Activated T-helper 17 cell treated with anti-CD3 and anti-CD28 coated beads, Interleukin-2, amount 50 U/mL, for 72 hours (primary cell): ENCODE results near the gene OTP. TPM values are rescaled to one million over a fixed set of nuclear protein-coding genes. Genes with fewer than 3 reads are reported as not detected.
"Not testable (repeated sequence)": the region's sequence is repeated elsewhere in the genome, so short reads cannot be mapped to it uniquely, and the experiment has no call there.

Experiments
- ATAC-seq: fragments of 150-1000 bp; cut with Tn5 transposase; replicated peaks from 2 replicates; pipeline ENCODE4 v1.10.0; 2021; ENCODE audit warnings: mild to moderate bottlenecking, moderate library complexity
- H3K27ac Mint-ChIP-seq: one replicate; pipeline ENCODE4 v1.8.0; 2022; ENCODE audit warnings: mixed read lengths
- H3K27me3 Mint-ChIP-seq: one replicate; pipeline ENCODE4 v1.8.0; 2022; ENCODE audit warnings: mixed read lengths
- H3K36me3 Mint-ChIP-seq: one replicate; pipeline ENCODE4 v1.8.0; 2022; ENCODE audit warnings: low read depth, mild to moderate bottlenecking, mixed read lengths
- H3K4me1 Mint-ChIP-seq: one replicate; pipeline ENCODE4 v1.8.0; 2022; ENCODE audit warnings: mixed read lengths
- H3K4me3 Mint-ChIP-seq: one replicate; pipeline ENCODE4 v1.8.0; 2022; ENCODE audit warnings: mild to moderate bottlenecking, mixed read lengths
- H3K9me3 Mint-ChIP-seq: one replicate; pipeline ENCODE4 v1.8.0; 2022; ENCODE audit warnings: mixed read lengths
- total RNA-seq, 2 donors: library from RNA; stranded (reverse); gene quantifications; one replicate each; pipeline ENCODE4 v1.2.3, GENCODE V29; 2022

The OTP gene
- total RNA-seq, 2 donors from 2014 or later: not detected

DNA sequence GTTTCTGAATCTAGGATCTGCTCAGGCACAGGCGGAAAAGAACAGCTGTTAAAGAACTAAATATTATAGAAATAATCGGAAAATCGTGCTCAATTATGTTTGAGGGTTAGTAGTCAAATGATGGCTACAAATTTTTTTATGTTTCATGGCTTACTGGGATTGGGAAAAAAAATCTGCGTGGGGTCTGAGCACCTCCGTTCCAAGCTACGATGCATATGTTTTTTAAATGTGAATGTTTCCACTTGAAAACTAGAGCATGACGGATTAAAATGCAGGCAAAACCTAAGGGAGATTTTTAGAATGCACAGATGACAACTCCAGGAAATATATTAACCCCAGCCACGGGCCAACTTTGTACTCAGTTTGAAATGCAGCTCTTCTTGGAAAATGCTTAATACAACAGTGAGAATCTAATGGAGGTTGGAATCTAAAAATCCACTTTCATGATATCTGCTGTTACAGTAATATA, 5.3 kb downstream of the OTP start:
- peaks cover 42% of the 10 kb centered on the region for H3K36me3 Mint-ChIP-seq
- no peak for ATAC-seq
- H3K9me3 Mint-ChIP-seq: peaks cover 16% of the 10 kb centered on the region
- peaks cover 32% of the 10 kb centered on the region for H3K4me1 Mint-ChIP-seq
- H3K27me3 Mint-ChIP-seq: peaks cover 63% of the 10 kb centered on the region
- no peak overlapping the region for H3K27ac Mint-ChIP-seq
- no peak overlapping the region for H3K4me3 Mint-ChIP-seq

DNA sequence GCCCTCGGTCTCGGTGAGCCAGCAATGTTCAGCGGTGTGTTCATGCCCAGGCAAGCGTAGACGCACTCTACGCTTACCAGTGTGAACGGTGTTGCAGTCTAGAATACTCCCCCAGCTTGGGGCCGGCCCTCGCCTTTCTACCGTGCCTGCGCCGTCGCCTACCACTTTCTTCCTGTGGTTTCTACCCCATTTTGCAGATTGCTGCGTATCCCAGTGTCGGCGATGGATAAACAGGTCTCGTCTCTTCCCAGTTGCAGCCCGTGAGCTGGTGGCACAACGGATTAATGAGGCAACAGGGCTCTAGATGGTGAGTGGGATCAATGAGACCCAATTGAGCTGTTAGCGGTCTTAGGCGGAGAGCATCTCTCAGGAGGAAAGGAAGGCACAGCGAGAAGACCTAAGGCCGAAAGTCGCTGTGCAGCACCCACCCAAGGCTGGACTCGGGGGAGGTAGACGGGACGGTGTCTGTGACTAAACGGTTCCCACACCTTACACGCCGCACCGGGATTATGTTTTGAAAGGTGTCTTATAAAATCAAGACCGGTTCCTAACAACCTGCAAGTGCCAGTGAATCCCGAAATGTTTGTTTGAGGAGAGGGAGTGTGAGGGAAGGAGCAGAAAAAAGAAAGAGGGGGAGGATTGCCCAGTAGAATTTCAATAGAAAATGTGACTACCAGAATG, 5.8 kb downstream of the OTP start:
- Mint-ChIP-seq H3K4me3 (no peak overlapping the region), H3K27ac (no peak overlapping the region), H3K4me1 (peaks cover 30% of the 10 kb centered on the region), H3K9me3 (peaks cover 14% of the 10 kb centered on the region), H3K36me3 (peaks cover 39% of the 10 kb centered on the region), H3K27me3 (peaks cover 61% of the 10 kb centered on the region)
- ATAC-seq: no peak

DNA sequence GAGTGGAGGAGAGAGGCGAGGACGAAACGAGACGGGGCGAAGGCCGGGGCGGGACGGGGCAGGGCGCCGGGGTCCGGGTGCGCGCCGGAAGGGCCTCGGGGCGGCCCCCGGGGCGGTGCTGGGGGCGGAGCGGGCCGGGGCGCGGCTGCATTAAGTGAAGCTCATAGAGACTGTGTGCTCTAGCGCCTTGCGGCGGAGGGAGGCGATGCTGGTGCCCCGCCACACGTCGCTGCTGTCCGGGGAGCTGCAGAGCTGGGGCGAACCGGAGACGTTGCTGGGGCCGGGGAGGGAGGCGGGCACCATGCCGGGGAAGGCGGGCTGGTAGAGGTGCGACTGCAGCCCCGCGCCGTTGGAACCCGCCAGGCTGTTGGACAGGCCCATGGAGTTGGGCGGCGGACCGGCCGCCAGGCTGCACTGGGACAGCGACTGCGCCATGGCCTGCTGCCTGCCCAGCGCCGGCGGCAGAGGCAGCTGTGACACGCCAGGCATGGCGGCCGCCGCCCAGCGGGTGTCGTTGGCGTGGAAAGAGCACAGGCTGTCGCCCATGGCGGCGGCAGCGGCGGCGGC, 8.3 kb downstream of the OTP start:
- Mint-ChIP-seq H3K4me1 (peaks cover 25% of the 10 kb centered on the region), H3K9me3 (peaks cover 11% of the 10 kb centered on the region), H3K4me3 (peak overlapping the region; percentile 67), H3K36me3 (peaks cover 27% of the 10 kb centered on the region), H3K27me3 (peaks cover 63% of the 10 kb centered on the region), H3K27ac (no peak overlapping the region)
- ATAC-seq: peak; percentile 87

DNA sequence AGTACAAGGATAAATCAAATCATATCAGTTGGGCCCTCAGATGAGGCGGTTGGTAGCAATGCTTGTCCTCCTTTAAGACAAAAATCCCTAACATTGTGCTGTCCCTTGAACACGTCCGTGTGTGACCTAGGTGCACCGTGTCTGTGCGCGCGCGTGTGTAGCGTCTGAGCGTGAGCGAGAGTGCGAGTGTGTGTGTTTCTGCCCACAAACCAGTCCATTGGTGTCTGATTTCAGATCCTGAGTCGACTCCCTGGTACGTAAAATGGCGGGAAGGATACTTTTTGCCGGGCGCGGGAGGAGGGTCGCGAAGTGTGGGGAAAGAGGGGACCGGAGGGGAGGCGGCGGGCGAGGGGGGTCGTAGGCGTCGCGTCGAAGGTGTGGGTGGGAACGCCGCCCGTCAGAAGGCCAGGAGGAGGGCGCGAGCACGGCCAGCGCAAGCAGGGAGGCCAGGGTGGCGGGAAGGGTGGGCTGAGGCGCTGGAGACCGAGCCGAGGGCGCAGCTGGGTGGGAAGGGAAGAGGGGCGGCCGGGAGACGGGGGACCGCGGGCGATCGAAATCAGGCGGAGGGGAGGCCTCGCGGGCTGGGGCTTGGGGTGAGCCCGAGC, 8.9 kb downstream of the OTP start:
- ATAC-seq: no peak
- Mint-ChIP-seq H3K27ac (no peak overlapping the region), H3K9me3 (peaks cover 11% of the 10 kb centered on the region), H3K4me3 (peak overlapping the region; percentile 67), H3K27me3 (peaks cover 67% of the 10 kb centered on the region), H3K4me1 (peaks cover 25% of the 10 kb centered on the region), H3K36me3 (peaks cover 27% of the 10 kb centered on the region)

DNA sequence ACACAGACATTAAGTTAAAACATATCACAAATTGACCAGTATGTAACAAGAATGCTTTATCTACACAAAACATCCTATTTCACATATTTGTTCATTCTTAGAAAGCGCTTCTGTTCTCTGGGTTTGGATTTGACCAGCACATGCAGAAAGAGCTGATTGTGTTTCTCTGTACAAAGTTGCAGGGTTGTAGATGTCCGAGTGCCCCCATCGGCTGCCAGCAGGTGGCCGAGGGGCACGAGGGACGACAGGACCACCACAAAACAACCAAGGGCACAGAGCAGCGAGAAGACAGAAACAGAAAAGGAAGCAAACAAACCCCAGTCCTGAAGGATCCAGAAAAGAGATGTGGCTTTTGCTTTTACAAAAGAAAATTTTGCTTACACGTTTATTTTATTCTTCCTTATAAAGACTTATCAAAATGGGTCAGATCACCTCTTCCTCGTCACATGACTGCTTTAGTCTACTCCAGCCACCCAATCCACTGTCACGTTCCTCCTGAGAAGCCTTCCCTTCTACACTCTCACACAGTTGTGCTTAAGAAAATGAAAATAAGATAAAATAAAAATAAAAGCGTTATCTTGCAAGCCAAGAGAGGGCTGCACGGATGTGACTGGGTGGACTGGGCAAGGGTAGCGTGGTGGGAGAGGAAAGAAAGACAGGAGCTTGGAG, 9.5 kb downstream of the OTP start:
- no peak for ATAC-seq
- H3K9me3 Mint-ChIP-seq: peaks cover 11% of the 10 kb centered on the region
- peaks cover 27% of the 10 kb centered on the region for H3K36me3 Mint-ChIP-seq
- H3K27ac Mint-ChIP-seq: no peak overlapping the region
- peak overlapping the region; percentile 67 for H3K4me3 Mint-ChIP-seq
- peaks cover 69% of the 10 kb centered on the region for H3K27me3 Mint-ChIP-seq
- peaks cover 25% of the 10 kb centered on the region for H3K4me1 Mint-ChIP-seq

DNA sequence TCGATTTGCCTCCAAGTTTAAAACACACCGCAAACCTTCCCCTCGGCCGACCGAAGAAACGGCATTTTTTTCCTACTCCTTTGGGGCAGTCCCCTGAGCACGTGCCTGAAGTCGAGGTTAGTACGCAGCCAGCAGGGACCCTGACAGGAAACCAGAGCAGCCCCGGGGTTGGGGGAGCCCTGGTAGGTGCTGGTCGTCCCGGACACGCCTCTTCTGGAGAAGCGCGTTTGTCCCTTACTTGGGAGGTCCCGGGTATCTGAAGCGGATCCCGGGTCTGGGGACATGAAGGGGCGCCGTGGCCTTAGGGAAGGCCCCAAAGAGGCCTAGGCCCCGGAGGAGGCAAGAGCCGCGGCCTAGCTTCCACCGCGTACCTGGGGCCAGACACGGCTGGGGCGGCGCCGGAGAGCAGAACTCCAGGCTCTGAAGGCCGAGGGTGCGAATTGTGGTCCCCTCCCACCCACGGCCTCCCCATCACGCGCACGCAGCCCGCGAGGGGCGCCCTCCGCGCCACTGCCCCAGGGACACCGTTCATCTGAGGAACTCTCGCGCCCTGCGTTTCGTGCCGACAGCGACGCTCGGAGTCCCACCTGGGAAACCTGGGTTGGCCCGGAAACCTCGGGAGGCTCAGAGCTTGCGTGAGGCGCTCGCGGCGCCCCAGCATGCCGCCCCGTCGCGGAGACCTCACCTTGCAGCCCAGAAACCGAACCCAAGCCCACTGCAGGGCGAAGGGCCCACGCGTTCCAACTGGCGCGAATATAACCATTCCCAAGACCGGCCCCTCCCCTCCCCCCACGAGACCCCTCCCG, 10.4 kb downstream of the OTP start:
- Mint-ChIP-seq H3K9me3 (peaks cover 10% of the 10 kb centered on the region), H3K27ac (no peak overlapping the region), H3K4me3 (no peak overlapping the region), H3K4me1 (peaks cover 25% of the 10 kb centered on the region), H3K36me3 (peaks cover 23% of the 10 kb centered on the region), H3K27me3 (peaks cover 60% of the 10 kb centered on the region)
- ATAC-seq: no peak

DNA sequence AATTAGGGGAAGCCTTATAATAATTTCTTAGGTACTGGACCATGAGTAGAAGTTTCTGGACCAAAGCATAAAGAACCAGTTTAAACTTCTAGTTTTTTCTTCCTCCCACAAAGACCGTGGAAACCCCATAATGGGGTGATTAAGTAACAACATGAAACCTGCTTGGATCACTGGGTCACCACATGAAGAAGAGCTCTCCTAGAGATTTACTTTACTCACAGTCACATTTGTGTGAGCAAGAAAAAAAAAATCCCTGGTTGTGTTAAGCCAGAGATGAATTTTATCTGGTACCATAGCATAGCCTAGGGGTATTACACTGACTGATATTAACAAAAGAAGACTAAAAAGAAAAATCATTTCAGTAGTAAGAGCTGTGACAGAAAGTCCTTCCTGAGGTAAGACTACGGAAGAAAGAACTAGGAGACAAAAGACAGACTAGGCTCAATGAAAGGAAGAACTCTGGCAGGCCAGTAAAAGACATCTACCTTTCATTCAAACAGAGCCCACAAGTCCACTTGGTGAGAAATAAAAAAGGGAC, 15.2 kb downstream of the OTP start:
- peaks cover 57% of the 10 kb centered on the region for H3K27me3 Mint-ChIP-seq
- no peaks in the 10 kb centered on the region for H3K36me3 Mint-ChIP-seq
- H3K27ac Mint-ChIP-seq: no peak overlapping the region

DNA sequence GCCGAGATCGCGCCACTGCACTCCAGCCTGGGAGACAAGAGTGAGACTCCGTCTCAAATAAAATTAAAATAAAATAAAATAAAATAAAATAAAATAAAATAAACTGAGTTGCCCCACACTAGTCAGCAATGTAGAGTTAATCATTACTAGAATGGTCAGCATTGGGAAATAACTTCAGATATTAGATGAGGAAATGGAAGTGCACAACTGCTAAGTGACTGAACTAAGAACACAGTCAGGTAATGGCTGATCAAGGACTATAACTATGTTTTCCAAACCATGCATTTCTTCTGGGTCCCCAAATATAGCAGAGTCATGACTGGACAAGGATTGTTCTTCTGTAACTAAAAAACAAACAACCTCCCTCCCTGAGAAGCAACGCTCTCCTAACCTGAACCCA, 17.1 kb downstream of the OTP start:
- Mint-ChIP-seq H3K4me1 (no peaks in the 10 kb centered on the region), H3K27ac (no peak overlapping the region), H3K9me3 (no peaks in the 10 kb centered on the region), H3K27me3 (peaks cover 54% of the 10 kb centered on the region), H3K4me3 (no peak overlapping the region), H3K36me3 (no peaks in the 10 kb centered on the region)
- ATAC-seq: no peak

More for the DNA sequence above, 15.2 kb downstream of the OTP start:
- no peak for ATAC-seq
- H3K9me3 Mint-ChIP-seq: no peaks in the 10 kb centered on the region
- H3K4me1 Mint-ChIP-seq: no peaks in the 10 kb centered on the region
- no peak overlapping the region for H3K4me3 Mint-ChIP-seq

DNA sequence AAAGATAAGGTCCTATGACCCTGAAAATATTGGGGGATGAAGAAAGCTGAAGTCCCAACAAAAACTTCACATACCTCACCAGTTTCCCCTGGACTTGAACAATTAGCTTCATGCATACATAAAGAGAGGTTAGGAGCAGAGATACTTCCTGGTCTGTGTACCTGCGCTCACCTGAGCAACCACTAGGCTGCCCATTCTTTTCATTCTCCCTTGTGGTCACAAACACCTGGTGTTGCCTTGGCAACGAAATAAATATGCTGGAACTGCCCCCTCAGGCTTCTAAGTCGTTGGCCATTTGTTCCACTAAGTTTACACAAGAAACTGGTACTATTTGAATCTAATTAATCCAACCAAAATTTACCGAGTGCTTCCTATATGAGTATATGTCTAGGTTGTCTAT, 18.1 kb downstream of the OTP start:
- Mint-ChIP-seq H3K27me3 (peaks cover 50% of the 10 kb centered on the region), H3K9me3 (no peaks in the 10 kb centered on the region), H3K36me3 (no peaks in the 10 kb centered on the region), H3K4me3 (no peak overlapping the region), H3K4me1 (no peaks in the 10 kb centered on the region), H3K27ac (no peak overlapping the region)
- ATAC-seq: no peak

DNA sequence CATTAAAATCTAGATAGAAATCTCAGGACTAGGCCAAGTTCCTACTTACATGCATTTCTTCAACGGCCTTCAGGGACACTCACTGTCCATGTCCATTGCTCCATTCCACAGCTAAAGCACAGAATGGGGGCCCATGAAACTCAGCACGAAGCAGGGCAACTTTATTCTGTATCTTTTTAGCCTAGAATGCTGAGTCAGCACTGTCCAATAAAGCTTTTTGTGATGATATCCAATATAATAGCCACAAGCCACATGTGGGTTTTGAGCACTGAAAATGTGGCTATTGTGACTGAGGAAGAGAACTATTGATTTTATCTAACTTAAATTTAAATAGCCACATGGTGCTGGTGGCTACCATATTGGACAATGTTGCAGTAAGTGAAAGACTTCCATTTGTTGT, 21.6 kb downstream of the OTP start:
- Mint-ChIP-seq H3K27ac (no peak overlapping the region), H3K9me3 (peaks cover 3% of the 10 kb centered on the region), H3K4me3 (no peak overlapping the region), H3K4me1 (no peaks in the 10 kb centered on the region), H3K36me3 (no peaks in the 10 kb centered on the region), H3K27me3 (peaks cover 38% of the 10 kb centered on the region)
- no peak for ATAC-seq

DNA sequence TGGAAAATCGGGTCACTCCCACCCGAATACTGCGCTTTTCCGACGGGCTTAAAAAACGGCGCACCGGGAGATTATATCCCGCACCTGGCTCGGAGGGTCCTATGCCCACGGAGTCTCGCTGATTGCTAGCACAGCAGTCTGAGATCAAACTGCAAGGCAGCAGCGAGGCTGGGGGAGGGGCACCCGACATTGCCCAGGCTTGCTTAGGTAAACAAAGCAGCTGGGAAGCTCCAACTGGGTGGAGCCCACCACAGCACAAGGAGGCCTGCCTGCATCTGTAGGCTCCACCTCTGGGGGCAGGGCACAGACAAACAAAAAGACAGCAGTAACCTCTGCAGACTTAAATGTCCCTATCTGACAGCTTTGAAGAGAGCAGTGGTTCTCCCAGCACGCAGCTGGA, 29.6 kb downstream of the OTP start:
- H3K27ac Mint-ChIP-seq, H3K4me3 Mint-ChIP-seq, ATAC-seq, H3K9me3 Mint-ChIP-seq, H3K36me3 Mint-ChIP-seq, H3K4me1 Mint-ChIP-seq: not testable (repeated sequence)
- H3K27me3 Mint-ChIP-seq: peaks cover 38% of the 10 kb centered on the region

DNA sequence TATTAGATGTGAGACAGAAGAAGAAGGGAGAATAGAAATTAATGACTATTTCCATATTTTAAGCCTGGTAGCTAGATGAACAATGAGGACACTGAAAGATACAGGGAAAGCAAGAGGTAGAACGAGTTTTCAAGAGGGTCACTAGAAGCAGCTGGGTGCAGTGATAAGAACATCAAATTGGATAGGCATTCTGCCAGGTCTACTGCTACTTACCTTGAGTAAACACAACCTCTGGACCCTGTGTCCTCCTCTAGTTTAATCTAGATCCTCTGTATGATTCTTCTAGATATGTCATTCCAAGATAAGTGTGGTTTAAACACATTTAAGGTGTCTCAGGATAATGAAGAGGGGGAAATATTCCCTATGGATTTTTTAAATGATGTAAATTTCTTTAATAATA, 31.2 kb downstream of the OTP start:
- Mint-ChIP-seq H3K36me3 (no peaks in the 10 kb centered on the region), H3K27ac (no peak overlapping the region), H3K4me1 (no peaks in the 10 kb centered on the region), H3K27me3 (peaks cover 38% of the 10 kb centered on the region), H3K9me3 (peaks cover 3% of the 10 kb centered on the region), H3K4me3 (no peak overlapping the region)
- no peak for ATAC-seq

DNA sequence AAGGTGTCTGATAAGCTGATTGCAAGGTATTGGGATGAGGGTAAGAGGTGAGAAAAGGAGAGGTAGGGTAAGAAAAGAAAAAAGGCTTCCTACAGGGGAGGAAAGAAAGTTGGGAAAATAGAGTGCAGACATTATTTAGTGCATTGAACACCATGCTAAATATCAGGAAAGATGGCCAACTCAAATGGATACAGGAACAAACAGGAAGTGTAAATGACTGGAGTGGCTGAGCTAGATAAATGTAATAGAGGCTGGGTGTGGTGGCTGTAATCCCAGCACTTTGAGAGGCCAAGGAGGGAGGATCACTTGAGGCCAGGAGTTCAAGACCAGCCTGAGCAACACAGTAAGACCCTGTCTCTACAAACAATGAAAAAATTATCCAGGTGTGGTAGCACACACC, 32.2 kb downstream of the OTP start:
- peaks cover 3% of the 10 kb centered on the region for H3K9me3 Mint-ChIP-seq
- no peaks in the 10 kb centered on the region for H3K36me3 Mint-ChIP-seq
- H3K27ac Mint-ChIP-seq: no peak overlapping the region
- peaks cover 38% of the 10 kb centered on the region for H3K27me3 Mint-ChIP-seq
- H3K4me1 Mint-ChIP-seq: no peaks in the 10 kb centered on the region
- no peak for ATAC-seq
- H3K4me3 Mint-ChIP-seq: no peak overlapping the region

DNA sequence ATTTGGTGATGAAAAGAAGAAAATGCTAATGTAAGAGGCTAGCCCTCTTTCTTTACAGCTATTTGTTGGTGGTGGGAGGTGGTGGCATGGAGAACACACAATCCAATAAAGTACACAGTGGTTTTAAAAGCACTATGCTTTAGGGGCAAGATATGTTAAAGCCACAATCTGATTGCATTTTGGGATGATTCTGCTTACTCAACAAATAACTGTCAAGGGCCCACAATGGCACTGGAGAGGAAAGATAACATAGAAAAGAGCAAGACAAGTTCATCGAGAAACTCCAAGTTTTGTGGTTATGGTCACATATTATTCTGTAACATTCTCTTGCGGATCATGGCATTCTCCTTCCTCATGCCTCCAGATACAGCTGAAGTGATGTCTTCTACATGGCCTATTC, 38.8 kb downstream of the OTP start:
- Mint-ChIP-seq H3K4me1 (no peaks in the 10 kb centered on the region), H3K4me3 (no peak overlapping the region), H3K36me3 (no peaks in the 10 kb centered on the region), H3K9me3 (no peaks in the 10 kb centered on the region), H3K27me3 (peaks cover 14% of the 10 kb centered on the region), H3K27ac (no peak overlapping the region)
- ATAC-seq: no peak
